SK-N-SH (cell line): Measurements from ENCODE around the gene SCAMP3. TPM values are rescaled to one million over a fixed set of nuclear protein-coding genes. Genes with fewer than 3 reads are reported as not detected.

Source experiments
- CTCF ChIA-PET: fragments of 300-600, 350-600 bp; formaldehyde crosslinking; extraction: SDS; loops from one replicate; lab custom pipeline; 2021; lab: Yijun Ruan, JAX
- POLR2A ChIA-PET: fragments of 350-600 bp; sonication (Branson Sonifier 250); formaldehyde crosslinking; extraction: SDS; loops from one replicate; lab custom pipeline; 2020; ENCODE audit warnings: antibody characterized with exemption, inconsistent platforms; lab: Yijun Ruan, JAX
- DNase-seq: peaks from one replicate; pipeline ENCODE4 v3.0.0; 2012
- H2AFZ ChIP-seq: fragments of 200-600 bp; sonication (generic); 2 replicates; pipeline ENCODE4 v1.8.1; 2016; ENCODE audit warnings: antibody characterized with exemption, mild to moderate bottlenecking, low read depth
- H3F3A ChIP-seq: fragments of 200-600 bp; sonication (generic); replicated peaks from 2 replicates; pipeline ENCODE3; 2016; ENCODE audit warnings: antibody characterized with exemption, mild to moderate bottlenecking; ENCODE audit not compliant: insufficient read depth
- H3K27ac ChIP-seq, 2 experiments: fragments of 200-500 bp in 1 of 2; fragments of 200-600 bp in 1 of 2; sonication (Bioruptor generic) in 1 of 2; sonication (generic), shearing (Covaris generic) in 1 of 2; 2 replicates each; pipeline versions ENCODE4 v1.5.1 to v1.6.1; 2014 to 2016; ENCODE audit warnings: low read depth in 2 of 2, inconsistent platforms in 1 of 2, low read length in 1 of 2, mild to moderate bottlenecking in 1 of 2, mixed read lengths in 1 of 2
- H3K27me3 ChIP-seq: fragments of 200-600 bp; sonication (generic), shearing (Covaris generic); 2 replicates; pipeline ENCODE4 v1.6.1; 2016; ENCODE audit warnings: mixed run types; ENCODE audit not compliant: insufficient read depth
- H3K36me3 ChIP-seq, 2 experiments: fragments of 200-500 bp in 1 of 2; fragments of 200-600 bp in 1 of 2; sonication (Bioruptor generic) in 1 of 2; sonication (generic) in 1 of 2; replicated peaks in 1 of 2; 2 replicates each; pipeline versions ENCODE3 to v1.5.1; 2014 to 2016; ENCODE audit warnings: low read length in 1 of 2, mild to moderate bottlenecking in 1 of 2; ENCODE audit not compliant: insufficient read depth in 2 of 2, control insufficient read depth in 1 of 2
- H3K4me1 ChIP-seq, 2 experiments: fragments of 200-500 bp in 1 of 2; fragments of 200-600 bp in 1 of 2; sonication (Bioruptor generic) in 1 of 2; sonication (generic), shearing (Covaris generic) in 1 of 2; 2 replicates each; pipeline versions ENCODE4 v1.5.1 to v1.6.1; 2014 to 2016; ENCODE audit warnings: low read depth in 1 of 2, low read length in 1 of 2, mixed run types in 1 of 2; ENCODE audit not compliant: insufficient read depth in 2 of 2, control insufficient read depth in 1 of 2
- H3K4me2 ChIP-seq: fragments of 200-600 bp; sonication (generic), shearing (Covaris generic); 2 replicates; pipeline ENCODE4 v1.6.1; 2017; ENCODE audit warnings: mixed run types
- H3K4me3 ChIP-seq, 2 experiments: fragments of 200-500 bp in 1 of 2; fragments of 200-600 bp in 1 of 2; sonication (Bioruptor generic) in 1 of 2; sonication (generic), shearing (Covaris generic) in 1 of 2; 2 replicates each; pipeline versions ENCODE4 v1.5.1 to v1.8.1; 2014 to 2016; ENCODE audit warnings: low read depth in 2 of 2, inconsistent platforms in 1 of 2, low read length in 1 of 2, mild to moderate bottlenecking in 1 of 2, mixed read lengths in 1 of 2, moderate library complexity in 1 of 2
- H3K79me2 ChIP-seq: fragments of 200-600 bp; sonication (generic); 2 replicates; pipeline ENCODE4 v1.8.1; 2017; ENCODE audit warnings: mild to moderate bottlenecking; ENCODE audit not compliant: insufficient read depth
- H3K9ac ChIP-seq: fragments of 200-600 bp; sonication (generic); 2 replicates; pipeline ENCODE4 v1.6.1; 2017; ENCODE audit warnings: mixed run types
- H3K9me2 ChIP-seq: fragments of 200-600 bp; sonication (generic); 2 replicates; pipeline ENCODE4 v1.6.1; 2017; ENCODE audit warnings: mixed run types
- H3K9me3 ChIP-seq: fragments of 200-600 bp; sonication (generic); 2 replicates; pipeline ENCODE4 v1.6.1; 2017; ENCODE audit warnings: mixed run types, mild to moderate bottlenecking, moderate library complexity
- H4K20me1 ChIP-seq: fragments of 200-600 bp; sonication (generic); 2 replicates; pipeline ENCODE4 v1.6.1; 2017; ENCODE audit warnings: mild to moderate bottlenecking, mixed run types; ENCODE audit not compliant: insufficient read depth
- CHD2 ChIP-seq: fragments of 150-350 bp; IDR thresholded peaks from 2 replicates; pipeline ENCODE4 v1.6.1; 2018; ENCODE audit warnings: low read length; ENCODE audit not compliant: partially characterized antibody
- CTCF ChIP-seq: fragments of 200-600 bp; sonication (generic); IDR thresholded peaks from 2 replicates; pipeline ENCODE4 v1.6.1; 2017; ENCODE audit warnings: antibody characterized with exemption, mild to moderate bottlenecking, moderate library complexity
- EZH2phosphoT487 ChIP-seq: fragments of 200-600 bp; sonication (generic); IDR thresholded peaks from 2 replicates; pipeline ENCODE4 v1.6.1; 2017; ENCODE audit warnings: low read depth, mixed run types, mild to moderate bottlenecking, antibody characterized with exemption, moderate library complexity, borderline replicate concordance
- FOSL2 ChIP-seq: IDR thresholded peaks from 2 replicates; pipeline ENCODE4 v1.4.0; 2012; ENCODE audit warnings: low read depth, mild to moderate bottlenecking, moderate library complexity, borderline replicate concordance
- FOXM1 ChIP-seq: IDR thresholded peaks from 2 replicates; pipeline ENCODE4 v1.4.0; 2012; ENCODE audit warnings: low read depth, mild to moderate bottlenecking
- GABPA ChIP-seq: IDR thresholded peaks from 2 replicates; pipeline ENCODE4 v1.4.0; 2012; ENCODE audit warnings: low read depth, mild to moderate bottlenecking
- IRF3 ChIP-seq: fragments of 150-350 bp; IDR thresholded peaks from 2 replicates; pipeline ENCODE4 v1.6.1; 2016; ENCODE audit warnings: mild to moderate bottlenecking, low read depth, low read length
- MAX ChIP-seq: IDR thresholded peaks from 2 replicates; pipeline ENCODE4 v1.4.0; 2012; ENCODE audit warnings: low read depth
- MXI1 ChIP-seq: IDR thresholded peaks from 2 replicates; pipeline ENCODE4 v1.6.1; 2012; ENCODE audit warnings: mild to moderate bottlenecking, low read depth, low read length, improper control_type of control experiment
- POLR2AphosphoS5 ChIP-seq: IDR thresholded peaks from 2 replicates; pipeline ENCODE4 v1.6.1; 2012; ENCODE audit warnings: low read depth, low read length
- RCOR1 ChIP-seq: fragments of 150-350 bp; IDR thresholded peaks from 2 replicates; pipeline ENCODE4 v1.6.1; 2017; ENCODE audit warnings: antibody characterized with exemption, low read length
- SMC3 ChIP-seq: IDR thresholded peaks from 2 replicates; pipeline ENCODE4 v1.6.1; 2012; ENCODE audit warnings: low read depth, low read length, improper control_type of control experiment
- TCF12 ChIP-seq: IDR thresholded peaks from 2 replicates; pipeline ENCODE4 v1.4.0; 2012
- USF1 ChIP-seq: IDR thresholded peaks from 2 replicates; pipeline ENCODE4 v1.4.0; 2012; ENCODE audit warnings: low read depth, borderline replicate concordance
- WGBS: methylation state at CpG from one replicate; pipeline ENCODE4 v1.1.6; 2017; ENCODE audit warnings: low lambda C conversion rate; 5-methylcytosine and 5-hydroxymethylcytosine counted together
- polyA plus RNA-seq, 3 experiments: library from polyadenylated mRNA; depleted of rRNA; stranded (reverse); fragments of >200 nt; gene quantifications; 2 replicates each; pipeline ENCODE4 v1.2.3, GENCODE V29; 2012

SCAMP3 gene
- polyA plus RNA-seq, 1 of the 3 experiments (the other 2 are of a cell fraction) = 193 TPM

DNA sequence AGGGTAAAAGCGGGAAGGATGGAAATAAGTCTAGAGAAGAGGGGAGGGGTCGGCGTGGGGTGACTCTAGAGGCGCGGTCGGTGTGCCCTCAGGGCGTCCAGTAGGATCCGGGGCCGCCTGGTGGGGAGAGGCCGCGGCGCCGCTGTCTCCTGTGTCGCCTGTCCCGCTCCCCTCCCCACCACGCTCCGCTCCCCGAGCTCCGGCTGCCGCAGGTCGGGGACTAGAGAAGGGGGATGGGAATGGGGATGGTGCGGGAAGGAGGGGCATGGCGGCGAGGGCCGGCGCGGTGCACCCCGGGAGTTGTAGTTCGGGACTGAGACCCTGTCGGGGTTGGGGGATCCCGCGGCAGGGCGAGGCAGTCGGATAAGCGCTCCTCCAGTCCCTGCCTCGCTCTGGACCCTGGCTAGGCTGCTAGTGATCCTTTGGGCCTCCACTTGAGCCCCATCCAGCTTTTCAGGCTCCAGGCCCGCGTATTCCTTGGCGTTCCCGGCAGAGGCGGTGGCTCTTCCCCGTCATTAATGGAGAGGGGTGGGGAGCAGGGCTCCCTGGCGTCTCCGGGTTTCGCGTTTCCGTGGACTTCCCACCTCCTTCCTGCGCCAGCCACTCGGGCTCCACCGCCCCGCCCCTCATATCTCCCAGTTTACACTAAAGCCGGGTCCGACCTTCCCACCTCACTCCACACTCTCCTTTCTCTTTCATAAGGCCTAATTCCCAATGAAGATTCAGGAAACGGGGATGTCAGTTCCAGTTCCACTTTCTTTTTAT lies 6.7 kb downstream of the SCAMP3 start, which contains the start of gene ENTREP3 (continued):
- TF ChIP-seq EZH2phosphoT487 = no peak
- TF ChIP-seq RCOR1 = no peak
- TF ChIP-seq POLR2AphosphoS5 = peak; percentile 92
- peak; percentile 93 for TF ChIP-seq CHD2
- no peak for TF ChIP-seq IRF3
- TF ChIP-seq FOXM1 = no peak
- no peak for TF ChIP-seq CTCF
- TF ChIP-seq FOSL2 = no peak
- TF ChIP-seq TCF12 = peak; percentile 14; the same call in 1 of the 2 replicates
- peak; percentile 30 for TF ChIP-seq GABPA

- peak; percentile 75 for DNase-seq
- ChIA-PET POLR2A (interaction anchor here (0.6 to 2.4 kb wide), 4 partner anchors 9 to 18 kb away, joined by 3 to 7 read pairs (median 4); partner anchors contain the start of gene CLK2), CTCF (interaction anchor here (0.7 to 13.3 kb wide), 8 partner anchors 10 to 812 kb away, joined by 3 to 184 read pairs (median 4); partner anchors contain the start of genes CLK2, KRTCAP2, RUSC1 and TRIM46)
- Histone ChIP-seq H3K79me2 (peaks cover 23% of the 10 kb centered on the region), H3K4me2 (peak overlapping the region; percentile 100), H3K9me2 (no peaks in the 10 kb centered on the region), H3K36me3 (peaks cover 15 to 29% of the 10 kb centered on the region in 2 experiments), H3K4me3 (peak overlapping the region; percentile 79 to 82), H3K9ac (peak overlapping the region; percentile 77), H3K27ac (peak overlapping the region; percentile 76 to 93; a peak in 3 of 4 replicates), H2AFZ (peak overlapping the region; percentile 77), H3K9me3 (no peaks in the 10 kb centered on the region), H3K27me3 (no peaks in the 10 kb centered on the region), H3F3A (peaks cover 43% of the 10 kb centered on the region), H4K20me1 (no peaks in the 10 kb centered on the region), H3K4me1 (peaks cover 0 to 20% of the 10 kb centered on the region in 2 experiments; a peak in 1 of 4 replicates)
- WGBS = 8% methylated on average over 17 of the region's 35 CpGs
- no peak for TF ChIP-seq FOXM1
- TF ChIP-seq SMC3 = no peak
- no peak for TF ChIP-seq USF1
- peak; percentile 4; the same call in 1 of the 2 replicates for TF ChIP-seq MXI1
- 0 out of 2 replicates have a peak, but pooled peaks have one; percentile 8 for TF ChIP-seq MAX
These were observed 7.4 kb downstream of the SCAMP3 start for GRCh38 chr1:155254714-155255242.
